HG03280 (cell line): ENCODE results near the gene RBPJ.

ENCODE experiments used
- ATAC-seq: cut with Tn5 transposase; IDR thresholded peaks from one replicate; pipeline ENCODE4 v1.9.1; 2021; ENCODE audit warnings: mild to moderate bottlenecking, moderate library complexity; ENCODE audit not compliant: unreplicated experiment

RBPJ gene

GRCh38 chr4:26320538-26321372 is at the start of gene RBPJ:
TSS of gene RBPJ (plus strand) at chr4:26321014. CDS start at chr4:26321029, 15 bp downstream.
- ATAC-seq: peak; percentile 26

- no peak for ATAC-seq
Observed at GRCh38 chr4:26271703-26272102, 49.1 kb upstream of the RBPJ start.

- ATAC-seq: no peak
Observed at GRCh38 chr4:26272654-26273615, 47.9 kb upstream of the RBPJ start.

GRCh38 chr4:26273616-26273980 is 47.2 kb upstream of the RBPJ start:
- no peak for ATAC-seq

GRCh38 chr4:26275281-26275680 is 45.5 kb upstream of the RBPJ start:
- ATAC-seq: no peak

- no peak for ATAC-seq
Observed at GRCh38 chr4:26279446-26279845, 41.4 kb upstream of the RBPJ start.

- ATAC-seq: no peak
Observed at GRCh38 chr4:26281881-26282280, 38.9 kb upstream of the RBPJ start.

- ATAC-seq: no peak
Observed at GRCh38 chr4:26284536-26284935, 36.3 kb upstream of the RBPJ start.

- ATAC-seq: no peak
Observed at GRCh38 chr4:26285272-26285671, 35.5 kb upstream of the RBPJ start.

GRCh38 chr4:26287756-26288155 is 33.1 kb upstream of the RBPJ start:
- no peak for ATAC-seq

- ATAC-seq: peak; percentile 76
Observed at GRCh38 chr4:26288355-26288909, 32.4 kb upstream of the RBPJ start.

- ATAC-seq: no peak
Observed at GRCh38 chr4:26289401-26289800, 31.4 kb upstream of the RBPJ start.

GRCh38 chr4:26290321-26290720 is 30.5 kb upstream of the RBPJ start:
- ATAC-seq: no peak

GRCh38 chr4:26294904-26295303 is 25.9 kb upstream of the RBPJ start:
- no peak for ATAC-seq

- no peak for ATAC-seq
Observed at GRCh38 chr4:26296021-26296420, 24.8 kb upstream of the RBPJ start.

- ATAC-seq: no peak
Observed at GRCh38 chr4:26296514-26296913, 24.3 kb upstream of the RBPJ start.

- no peak for ATAC-seq
Observed at GRCh38 chr4:26297219-26297618, 23.6 kb upstream of the RBPJ start.

- no peak for ATAC-seq
Observed at GRCh38 chr4:26298198-26298947, 22.4 kb upstream of the RBPJ start.

GRCh38 chr4:26299254-26299882 is 21.4 kb upstream of the RBPJ start:
- peak; percentile 77 for ATAC-seq
